GM12878 (cell line): ENCODE data around the gene S1PR2. TPM values are rescaled to one million over a fixed set of nuclear protein-coding genes. Genes with fewer than 3 reads are reported as not detected.
A peak's percentile ranks its signal among the peaks of the same experiment; 100 is the strongest.

ENCODE experiments used
- ATF2 ChIP-seq: IDR thresholded peaks from 2 replicates; pipeline ENCODE4 v1.6.1; 2012; ENCODE audit warnings: low read length, inconsistent platforms
- CHD2 ChIP-seq: IDR thresholded peaks from 2 replicates; pipeline ENCODE4 v1.6.1; 2011; ENCODE audit warnings: low read depth, low read length, improper control_type of control experiment, borderline replicate concordance
- ESRRA ChIP-seq: IDR thresholded peaks from 2 replicates; pipeline ENCODE4 v1.6.1; 2012; ENCODE audit warnings: mild to moderate bottlenecking, low read length, improper control_type of control experiment
- ETV6 ChIP-seq, 2 experiments: fragments of 450-650 bp in 1 of 2; IDR thresholded peaks in 1 of 2; conservative IDR thresholded peaks in 1 of 2; 2 replicates each; pipeline ENCODE4 v1.6.1; 2014; ENCODE audit warnings: antibody characterized with exemption in 1 of 2, borderline replicate concordance in 1 of 2, low read depth in 1 of 2, mild to moderate bottlenecking in 1 of 2, moderate library complexity in 1 of 2
- HCFC1 ChIP-seq: fragments of 150-350 bp; IDR thresholded peaks from 2 replicates; pipeline ENCODE4 v1.6.1; 2014; ENCODE audit warnings: low read length
- IKZF1 ChIP-seq: fragments of 450-650 bp; conservative IDR thresholded peaks from 2 replicates; pipeline ENCODE4 v1.6.1; 2017; ENCODE audit warnings: antibody characterized with exemption, mild to moderate bottlenecking
- IKZF2 ChIP-seq, 2 experiments: fragments of 450-650 bp; IDR thresholded peaks; 2 replicates each; pipeline ENCODE4 v1.6.1; 2017; ENCODE audit warnings: mild to moderate bottlenecking in 2 of 2, moderate library complexity in 2 of 2
- IRF5 ChIP-seq: fragments of 450-650 bp; IDR thresholded peaks from 2 replicates; pipeline ENCODE4 v1.6.1; 2017; ENCODE audit warnings: borderline replicate concordance
- MYB ChIP-seq: fragments of 150-350 bp; IDR thresholded peaks from 2 replicates; pipeline ENCODE4 v1.6.1; 2014; ENCODE audit warnings: mild to moderate bottlenecking, low read depth, low read length, borderline replicate concordance
- NR2C1 ChIP-seq: fragments of 450-650 bp; IDR thresholded peaks from 2 replicates; pipeline ENCODE4 v1.6.1; 2017; ENCODE audit warnings: antibody characterized with exemption, mild to moderate bottlenecking, moderate library complexity
- NR2F1 ChIP-seq: fragments of 450-650 bp; conservative IDR thresholded peaks from 2 replicates; pipeline ENCODE4 v1.6.1; 2017; ENCODE audit warnings: mild to moderate bottlenecking
- POLR2AphosphoS5 ChIP-seq: IDR thresholded peaks from 2 replicates; pipeline ENCODE4 v1.6.1; 2011; ENCODE audit warnings: mild to moderate bottlenecking, low read length, inconsistent platforms
- PRDM15 ChIP-seq: fragments of 450-650 bp; formaldehyde crosslinking; IDR thresholded peaks from 2 replicates; pipeline ENCODE4 v1.4.0; 2020; ENCODE audit warnings: mild to moderate bottlenecking, moderate library complexity
- RCOR1 ChIP-seq: conservative IDR thresholded peaks from 2 replicates; pipeline ENCODE4 v1.6.1; 2012; ENCODE audit warnings: low read depth, low read length, improper control_type of control experiment
- SMAD5 ChIP-seq: IDR thresholded peaks from 2 replicates; pipeline ENCODE4 v1.6.1; 2016; ENCODE audit warnings: antibody characterized with exemption, low read depth
- SPI1 ChIP-seq: IDR thresholded peaks from 2 replicates; pipeline ENCODE4 v1.6.1; 2011; ENCODE audit warnings: low read depth, mild to moderate bottlenecking, low read length, moderate library complexity, borderline replicate concordance; ENCODE audit not compliant: insufficient read depth
- TAF1 ChIP-seq: IDR thresholded peaks from 2 replicates; pipeline ENCODE4 v1.6.1; 2011; ENCODE audit warnings: mild to moderate bottlenecking, low read depth, low read length, borderline replicate concordance
- TARDBP ChIP-seq: IDR thresholded peaks from 2 replicates; pipeline ENCODE4 v1.6.1; 2016; ENCODE audit warnings: borderline replicate concordance
- ZNF217 ChIP-seq: fragments of 450-650 bp; IDR thresholded peaks from 2 replicates; pipeline ENCODE4 v1.6.1; 2017; ENCODE audit warnings: antibody characterized with exemption, mild to moderate bottlenecking
- ZNF687 ChIP-seq: fragments of 450-650 bp; IDR thresholded peaks from 2 replicates; pipeline ENCODE4 v1.6.1; 2017; ENCODE audit warnings: mild to moderate bottlenecking, moderate library complexity
- polyA plus RNA-seq, 11 experiments: library from polyadenylated mRNA; depleted of rRNA in 4 of 11; unstranded in 6 of 11; stranded (reverse) in 5 of 11; fragments of >200 nt; fragmentation: Nextera tagmentation in 4 of 11; fragmentation: Illumina TruSeq in 1 of 11; extraction: Ambion mirVana in 4 of 11; extraction: Trizol in 1 of 11; gene quantifications; 1 replicate in 1 of 11; 2 replicates in 10 of 11; pipeline versions ENCODE4 v1.2.1 to v1.2.3, GENCODE V29; 2011 to 2016; ENCODE audit warnings: inconsistent platforms in 2 of 11, missing spikeins in 2 of 11, low read depth in 1 of 11
- total RNA-seq, 4 experiments: library from RNA; depleted of rRNA in 3 of 4; stranded (reverse); fragments of >200 nt in 3 of 4; fragmentation: Illumina TruSeq in 1 of 4; extraction: Trizol in 1 of 4; gene quantifications; 2 replicates each; pipeline versions ENCODE4 v1.2.1 to v1.2.3, GENCODE V29; 2013 to 2021

Gene S1PR2
- total and polyA plus RNA-seq, 10 of the 15 experiments (the other 5 are each of a cell fraction or from before 2014, with no cell fraction given) = 4.9 to 26.8 (median 11.6) TPM

GRCh38 chr19:10271543-10272086 is 40.5 kb upstream of the S1PR2 start (continued):
- TF ChIP-seq PRDM15 (CRISPR knock-in tag) (peak; percentile 22; the same call in 1 of the 2 replicates), RCOR1 (no peak), SPI1 (peak; percentile 83), MYB (0 out of 2 replicates have a peak, but pooled peaks have one; percentile 13), TARDBP (peak; percentile 24; the same call in 1 of the 2 replicates), ESRRA (no peak), HCFC1 (0 out of 2 replicates have a peak, but pooled peaks have one; percentile 23), ZNF687 (no peak), POLR2AphosphoS5 (peak; percentile 65; the same call in 1 of the 2 replicates), IKZF2 (IDR thresholded peaks at IDR 0.05) (peak; percentile 78 to 89; a peak in 3 of 4 replicates), ZNF217 (peak; percentile 36; the same call in 1 of the 2 replicates), SMAD5 (no peak), NR2C1 (0 out of 2 replicates have a peak, but pooled peaks have one; percentile 30), IRF5 (no peak), IKZF1 (peak; percentile 93), ATF2 (0 out of 2 replicates have a peak, but pooled peaks have one; percentile 50), CHD2 (no peak), ETV6 (conservative IDR thresholded peaks at IDR 0.05 in 1 of 2, IDR thresholded peaks at IDR 0.05 in 1 of 2; ENCODE audit: borderline replicate concordance in 1 of 2, low read depth in 1 of 2) (peak in 1 of 2 experiments; percentile 57; a peak in 2 of 4 replicates), TAF1 (0 out of 2 replicates have a peak, but pooled peaks have one; percentile 39), NR2F1 (peak; percentile 98)
